KG1 (cell line): ENCODE measurements around the gene PRR20A.
"Not testable (repeated sequence)": the region's sequence is repeated elsewhere in the genome, so short reads cannot be mapped to it uniquely, and the experiment has no call there.

Experiments
- DNase-seq: peaks from one replicate; lab custom pipeline; 2025; lab: John Stamatoyannopoulos, UW

PRR20A gene

GRCh38 chr13:57140235-57140968, at the start of gene PRR20A:
PRR20A (plus strand) TSS chr13:57140918; CDS start chr13:57141305, 387 bp downstream.
- not testable (repeated sequence) for DNase-seq

GRCh38 chr13:57114945-57115344, 25.8 kb upstream of the PRR20A start:
- no peak for DNase-seq

DNA sequence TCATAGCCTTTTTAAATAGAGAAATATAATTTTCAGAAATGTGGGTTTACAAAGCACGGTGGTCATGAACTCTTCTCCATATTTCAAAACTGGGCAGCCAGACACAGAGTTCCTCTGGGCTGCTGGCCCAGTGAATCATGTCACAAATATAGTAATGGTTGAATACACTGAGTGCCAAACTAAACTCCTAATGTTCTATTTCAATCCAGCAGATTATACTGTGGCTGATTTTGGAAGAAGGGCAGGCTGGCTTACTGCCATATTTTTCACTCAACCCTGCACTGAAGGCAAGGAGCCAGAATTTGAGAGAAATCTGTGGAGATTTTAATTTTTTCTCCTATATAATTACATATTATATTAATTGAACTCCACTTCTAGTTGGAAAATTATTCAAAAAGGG, 17.0 kb upstream of the PRR20A start:
- no peak for DNase-seq

DNA sequence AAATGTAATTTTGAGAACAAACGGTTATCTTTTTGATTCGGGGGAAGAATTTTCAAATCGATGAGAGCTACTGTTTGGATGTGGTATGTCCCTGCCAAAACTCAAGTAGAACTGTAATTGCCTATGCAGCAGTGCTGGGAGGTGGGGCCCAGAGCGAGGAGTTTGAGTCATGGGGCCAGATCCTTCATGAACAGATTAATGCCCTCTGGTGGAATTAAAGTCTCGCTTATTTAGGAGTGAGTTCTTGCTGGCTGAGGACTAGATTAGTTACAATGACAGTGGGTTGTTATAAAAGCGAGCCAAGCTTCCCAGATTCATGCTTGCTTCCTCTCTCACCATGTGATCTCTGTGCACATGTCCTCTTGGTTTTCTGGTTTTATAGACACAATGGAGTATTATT, 11.8 kb upstream of the PRR20A start:
- no peak for DNase-seq

- DNase-seq = no peak
Measured at GRCh38 chr13:57136093-57136492, 4.6 kb upstream of the PRR20A start.

- no peak for DNase-seq
Measured at GRCh38 chr13:57137585-57137984, 3.1 kb upstream of the PRR20A start.

DNA sequence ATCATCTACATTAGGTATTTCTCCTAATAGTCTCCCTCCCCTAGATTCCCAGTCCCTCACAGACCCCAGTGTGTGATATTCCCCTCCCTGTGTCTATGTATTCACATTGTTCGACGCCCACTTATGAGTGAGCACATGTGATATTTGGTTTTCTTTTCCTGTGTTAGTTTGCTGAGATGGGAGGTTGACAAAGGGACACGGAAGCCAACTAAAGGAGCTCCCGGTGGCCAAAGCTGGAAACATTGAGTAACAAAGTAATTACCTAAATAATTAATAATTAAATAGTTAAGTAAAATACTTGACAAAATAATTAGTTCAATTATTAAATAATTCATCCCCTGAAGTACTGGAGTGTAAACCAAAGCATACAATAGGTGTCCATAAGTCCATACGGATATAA, 1.7 kb upstream of the PRR20A start:
- no peak for DNase-seq

DNA sequence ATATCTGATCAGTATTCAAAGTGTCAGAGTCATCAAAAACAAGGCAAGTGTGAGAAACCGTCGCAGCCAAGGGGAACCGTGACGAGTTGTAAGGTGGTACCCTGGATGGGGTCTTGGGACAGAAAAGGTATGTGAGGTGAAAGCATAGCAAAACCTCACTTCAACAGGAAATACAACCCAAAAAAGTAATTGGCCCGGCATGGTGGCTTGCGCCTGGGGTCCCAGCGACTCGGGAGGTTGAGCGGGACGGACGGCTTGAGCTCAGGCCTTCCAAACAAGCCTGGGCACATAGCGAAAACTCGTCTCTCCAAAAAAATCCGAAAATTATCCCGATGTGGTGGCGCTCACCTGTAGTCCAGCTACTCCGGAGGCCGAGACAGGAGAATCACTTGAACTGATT, 937 bp upstream of the PRR20A start:
- not testable (repeated sequence) for DNase-seq

DNA sequence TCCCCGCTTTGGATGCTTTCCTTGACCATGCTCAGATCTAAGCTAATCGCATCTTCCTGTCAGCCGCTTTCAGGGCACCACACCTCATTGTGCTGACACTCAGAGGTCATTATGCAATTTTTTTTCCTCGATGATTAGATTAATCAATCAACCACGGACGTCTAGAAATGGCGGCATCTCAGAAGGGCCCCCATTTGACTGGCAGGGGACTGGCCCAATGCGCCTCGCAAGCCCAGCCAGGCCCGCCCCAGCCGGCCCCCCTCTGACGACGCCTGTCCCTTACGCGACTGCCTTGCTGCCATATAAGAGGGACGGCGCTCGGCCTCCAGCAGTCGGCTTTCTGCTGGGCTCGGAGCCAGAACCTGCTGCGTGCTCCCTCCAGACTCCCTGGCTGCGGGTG, 6.5 kb downstream of the PRR20A start, which contains the start of gene PRR20B:
PRR20B (plus strand) TSS at position 301 of the 400 bp plus-strand sequence. CDS start 387 bp downstream, outside the sequence.
- not testable (repeated sequence) for DNase-seq

- not testable (repeated sequence) for DNase-seq
Measured at GRCh38 chr13:57148106-57148505, 7.4 kb downstream of the PRR20A start.

- not testable (repeated sequence) for DNase-seq
Measured at GRCh38 chr13:57153761-57154160, 13.0 kb downstream of the PRR20A start, which contains the start of gene PRR20C. PRR20C (plus strand) TSS chr13:57154061; CDS start chr13:57154448, 387 bp downstream.

DNA sequence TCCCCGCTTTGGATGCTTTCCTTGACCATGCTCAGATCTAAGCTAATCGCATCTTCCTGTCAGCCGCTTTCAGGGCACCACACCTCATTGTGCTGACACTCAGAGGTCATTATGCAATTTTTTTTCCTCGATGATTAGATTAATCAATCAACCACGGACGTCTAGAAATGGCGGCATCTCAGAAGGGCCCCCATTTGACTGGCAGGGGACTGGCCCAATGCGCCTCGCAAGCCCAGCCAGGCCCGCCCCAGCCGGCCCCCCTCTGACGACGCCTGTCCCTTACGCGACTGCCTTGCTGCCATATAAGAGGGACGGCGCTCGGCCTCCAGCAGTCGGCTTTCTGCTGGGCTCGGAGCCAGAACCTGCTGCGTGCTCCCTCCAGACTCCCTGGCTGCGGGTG, 19.6 kb downstream of the PRR20A start, which contains the start of gene PRR20D:
PRR20D (plus strand) TSS at position 301 of the 400 bp plus-strand sequence. CDS start 387 bp downstream, outside the sequence.
- not testable (repeated sequence) for DNase-seq

- DNase-seq = not testable (repeated sequence)
Measured at GRCh38 chr13:57166897-57167296, 26.2 kb downstream of the PRR20A start, which contains the start of gene PRR20E. PRR20E (plus strand) TSS chr13:57167197; CDS start chr13:57167584, 387 bp downstream.

DNA sequence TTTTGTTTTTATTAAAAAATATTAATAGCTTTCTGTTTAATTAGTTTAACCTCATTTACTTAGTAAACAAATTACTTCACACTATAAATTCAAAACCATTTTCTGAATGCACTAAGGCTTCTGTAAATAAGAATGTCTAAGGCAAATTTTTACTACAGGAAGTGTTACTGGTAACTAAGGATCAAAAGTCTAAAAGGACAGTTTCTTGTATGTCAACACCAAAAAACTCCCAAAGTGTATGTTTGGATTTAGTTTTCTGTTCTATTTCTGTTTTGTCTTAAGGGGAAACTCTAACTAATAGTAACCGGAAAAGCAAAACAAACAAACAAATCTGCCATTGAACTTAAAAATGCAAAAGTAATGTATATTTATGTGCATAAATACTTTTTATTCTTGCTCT, 50.9 kb downstream of the PRR20A start:
- no peak for DNase-seq
